Epidermal melanocyte (primary cell): ENCODE results near the gene YY1.
A peak's percentile ranks its signal among the peaks of the same experiment; 100 is the strongest.
"Not testable (repeated sequence)": the region's sequence is repeated elsewhere in the genome, so short reads cannot be mapped to it uniquely, and the experiment has no call there.

Experiments
- DNase-seq: peaks from one replicate; pipeline ENCODE4 v3.0.0; 2011; ENCODE audit warnings: low spot score; ENCODE audit not compliant: insufficient read length

The YY1 gene

GRCh38 chr14:100283984-100284881 lies 45.3 kb downstream of the YY1 start:
- DNase-seq = no peak

GRCh38 chr14:100285021-100285912 lies 46.3 kb downstream of the YY1 start:
- peak; percentile 89 for DNase-seq

GRCh38 chr14:100285913-100286400 lies 47.0 kb downstream of the YY1 start:
- DNase-seq = no peak

- DNase-seq = no peak
Observed at GRCh38 chr14:100286484-100287191, 47.7 kb downstream of the YY1 start.

- DNase-seq = no peak
Observed at GRCh38 chr14:100287202-100287997, 48.5 kb downstream of the YY1 start.

- not testable (repeated sequence) for DNase-seq
Observed at GRCh38 chr14:100287998-100288295, 49.0 kb downstream of the YY1 start.

- no peak for DNase-seq
Observed at GRCh38 chr14:100288382-100289185, 49.6 kb downstream of the YY1 start.

- DNase-seq = no peak
Observed at GRCh38 chr14:100289916-100290606, 51.1 kb downstream of the YY1 start.

- DNase-seq = no peak
Observed at GRCh38 chr14:100290607-100291304, 51.8 kb downstream of the YY1 start.

GRCh38 chr14:100291305-100292075 lies 52.5 kb downstream of the YY1 start:
- DNase-seq = no peak

GRCh38 chr14:100292301-100292775 lies 53.4 kb downstream of the YY1 start:
- no peak for DNase-seq

GRCh38 chr14:100292776-100293461 lies 54.0 kb downstream of the YY1 start:
- DNase-seq = peak; percentile 3

GRCh38 chr14:100293497-100294212 lies 54.7 kb downstream of the YY1 start:
- no peak for DNase-seq

- no peak for DNase-seq
Observed at GRCh38 chr14:100294213-100294962, 55.4 kb downstream of the YY1 start.

- DNase-seq = peak; percentile 8
Observed at GRCh38 chr14:100294963-100295330, 56.0 kb downstream of the YY1 start.
